CD14-positive monocyte (primary cell): ENCODE results near the gene GPATCH2. TPM values are rescaled to one million over a fixed set of nuclear protein-coding genes. Genes with fewer than 3 reads are reported as not detected.
A peak's percentile ranks its signal among the peaks of the same experiment; 100 is the strongest.

Experiments
- DNase-seq, 3 donors: peaks; one replicate each; pipeline ENCODE4 v3.0.0-alpha.2; 2011 to 2022
- H2AFZ ChIP-seq: 2 replicates; pipeline ENCODE4 v1.6.0; 2012; ENCODE audit warnings: mild to moderate bottlenecking, low read depth, low read length, inconsistent platforms; ENCODE audit not compliant: insufficient read depth, poor library complexity, severe bottlenecking
- H3K27ac ChIP-seq, 2 donors: 1 replicate in 1 of 2; 2 replicates in 1 of 2; pipeline ENCODE4 v1.5.1; 2012 to 2013; ENCODE audit warnings: low read length in 2 of 2, control low read depth in 1 of 2, inconsistent platforms in 1 of 2, low read depth in 1 of 2, mild to moderate bottlenecking in 1 of 2
- H3K27me3 ChIP-seq, 2 donors: one replicate each; pipeline versions ENCODE4 v1.6.0 to v1.6.1; 2011 to 2013; ENCODE audit warnings: low read length in 2 of 2; ENCODE audit not compliant: control insufficient read depth in 2 of 2, insufficient read depth in 2 of 2
- H3K36me3 ChIP-seq, 2 donors: replicated peaks in 1 of 2; 1 replicate in 1 of 2; 2 replicates in 1 of 2; pipeline versions ENCODE4 v1.5.1 to v1.6.1; 2012 to 2013; ENCODE audit warnings: low read length in 2 of 2, control low read depth in 1 of 2, inconsistent platforms in 1 of 2, mild to moderate bottlenecking in 1 of 2; ENCODE audit not compliant: insufficient read depth in 2 of 2, control insufficient read depth in 1 of 2
- H3K4me1 ChIP-seq, 2 donors: 1 replicate in 1 of 2; 2 replicates in 1 of 2; pipeline versions ENCODE4 v1.5.1 to v1.6.1; 2012 to 2013; ENCODE audit warnings: low read length in 2 of 2, control low read depth in 1 of 2, inconsistent platforms in 1 of 2, mild to moderate bottlenecking in 1 of 2, moderate library complexity in 1 of 2; ENCODE audit not compliant: insufficient read depth in 2 of 2, control insufficient read depth in 1 of 2
- H3K4me2 ChIP-seq: replicated peaks from 2 replicates; pipeline ENCODE3; 2012; ENCODE audit warnings: low read length, moderate library complexity, mild to moderate bottlenecking; ENCODE audit not compliant: poor library complexity, severe bottlenecking; ENCODE audit errors: extremely low read depth
- H3K4me3 ChIP-seq, 3 experiments: fragments of 200-600 bp in 1 of 3; sonication (generic) in 1 of 3; replicated peaks in 1 of 3; 1 replicate in 2 of 3; 2 replicates in 1 of 3; pipeline ENCODE4 v1.5.1; 2011 to 2013; ENCODE audit warnings: low read length in 3 of 3, mild to moderate bottlenecking in 3 of 3, control low read depth in 2 of 3, low read depth in 2 of 3, inconsistent platforms in 1 of 3, moderate library complexity in 1 of 3
- H3K79me2 ChIP-seq: 2 replicates; pipeline ENCODE4 v1.6.0; 2012; ENCODE audit warnings: mild to moderate bottlenecking, control low read depth, inconsistent platforms, low read length, moderate library complexity; ENCODE audit not compliant: insufficient read depth
- H3K9ac ChIP-seq: 2 replicates; pipeline ENCODE4 v1.6.0; 2017; ENCODE audit warnings: low read length, mild to moderate bottlenecking; ENCODE audit not compliant: insufficient read depth, poor library complexity, severe bottlenecking
- H3K9me3 ChIP-seq, 2 donors: replicated peaks in 1 of 2; 1 replicate in 1 of 2; 2 replicates in 1 of 2; pipeline versions ENCODE4 v1.5.1 to v1.6.1; 2012 to 2013; ENCODE audit warnings: low read length in 2 of 2, control low read depth in 1 of 2; ENCODE audit not compliant: control insufficient read depth in 1 of 2, insufficient read depth in 1 of 2
- H4K20me1 ChIP-seq: 2 replicates; pipeline ENCODE4 v1.6.0; 2012; ENCODE audit warnings: mild to moderate bottlenecking, low read length, control low read depth, moderate library complexity; ENCODE audit not compliant: insufficient read depth
- H3K27ac Mint-ChIP-seq, 7 donors: one replicate each; pipeline ENCODE4 v1.8.0; 2020; ENCODE audit warnings: mild to moderate bottlenecking in 7 of 7, mixed read lengths in 7 of 7, moderate library complexity in 6 of 7, inconsistent platforms in 2 of 7
- H3K27me3 Mint-ChIP-seq, 3 donors: one replicate each; pipeline ENCODE4 v1.8.0; 2021 to 2022; ENCODE audit warnings: low read depth in 3 of 3, mild to moderate bottlenecking in 3 of 3, mixed read lengths in 3 of 3, moderate library complexity in 3 of 3, inconsistent platforms in 1 of 3
- H3K36me3 Mint-ChIP-seq, 2 donors: one replicate each; pipeline ENCODE4 v1.8.0; 2020; ENCODE audit warnings: mixed read lengths in 2 of 2, inconsistent platforms in 1 of 2, mild to moderate bottlenecking in 1 of 2
- H3K4me1 Mint-ChIP-seq: one replicate; pipeline ENCODE4 v1.8.0; 2020; ENCODE audit warnings: mild to moderate bottlenecking, mixed read lengths
- H3K4me3 Mint-ChIP-seq, 2 donors: one replicate each; pipeline ENCODE4 v1.8.0; 2020; ENCODE audit warnings: mild to moderate bottlenecking in 2 of 2, mixed read lengths in 2 of 2, moderate library complexity in 1 of 2
- H3K9me3 Mint-ChIP-seq, 7 donors: one replicate each; pipeline ENCODE4 v1.8.0; 2020 to 2022; ENCODE audit warnings: mixed read lengths in 7 of 7, mild to moderate bottlenecking in 6 of 7, moderate library complexity in 6 of 7, inconsistent platforms in 2 of 7
- CTCF ChIP-seq: fragments of 200-600 bp; IDR thresholded peaks from one replicate; pipeline ENCODE4 v1.8.0; 2022; ENCODE audit warnings: antibody characterized with exemption, mild to moderate bottlenecking
- WGBS: methylation state at CpG from one replicate; pipeline ENCODE4 v1.1.5; 2013; ENCODE audit warnings: missing lambda C conversion rate; ENCODE audit not compliant: insufficient coverage; 5-methylcytosine and 5-hydroxymethylcytosine counted together
- intact Hi-C, 2 donors: fragments of 100-400 bp; cut with micrococcal nuclease; formaldehyde crosslinking; loops; one replicate each; pipeline versions ENCODE4 v1.15.0 to v1.15.1; 2023
- polyA plus RNA-seq, 3 donors: library from polyadenylated mRNA; depleted of rRNA in 1 of 3; unstranded in 2 of 3; stranded (reverse) in 1 of 3; fragments of 300-500 nt in 2 of 3; fragments of >200 nt in 1 of 3; fragmentation: Illumina TruSeq in 2 of 3; gene quantifications; 1 replicate in 2 of 3; 2 replicates in 1 of 3; pipeline ENCODE4 v1.2.3, GENCODE V29; 2012 to 2021

Gene GPATCH2
- polyA plus RNA-seq, 3 donors, result 1.8 to 3.4 (median 1.9) TPM

- Histone ChIP-seq H3K9me3 (peaks cover 0 to 2% of the 10 kb centered on the region in 2 donors), H3K4me2 (no peak overlapping the region), H3K27me3 (no peaks in the 10 kb centered on the region), H3K4me1 (no peaks in the 10 kb centered on the region), H3K27ac (no peak overlapping the region), H3K4me3 (no peak overlapping the region), H3K36me3 (no peaks in the 10 kb centered on the region), H3K79me2 (no peaks in the 10 kb centered on the region), H4K20me1 (no peaks in the 10 kb centered on the region), H2AFZ (no peak overlapping the region), H3K9ac (no peak overlapping the region)
- no peaks in the 10 kb centered on the region for H3K4me1 Mint-ChIP-seq
- peaks cover 0 to 13% (median 8%) of the 10 kb centered on the region in 7 donors for H3K9me3 Mint-ChIP-seq
- 92% methylated on average over 2 of the region's 3 CpGs for WGBS
- H3K27ac Mint-ChIP-seq, result peak overlapping the region in 1 of 7 donors; percentile 26
- H3K27me3 Mint-ChIP-seq, result no peaks in the 10 kb centered on the region
- no peak for TF ChIP-seq CTCF
- no peak for DNase-seq
- H3K36me3 Mint-ChIP-seq, result peaks cover 0 to 6% of the 10 kb centered on the region in 2 donors
- intact Hi-C loops, result no loop called here
- H3K4me3 Mint-ChIP-seq, result no peak overlapping the region
These were observed 102.6 kb downstream of the GPATCH2 start for GRCh38 chr1:217528271-217528670.

- Histone ChIP-seq H4K20me1 (no peaks in the 10 kb centered on the region), H3K9ac (no peak overlapping the region), H3K36me3 (no peaks in the 10 kb centered on the region), H3K4me1 (no peaks in the 10 kb centered on the region), H3K9me3 (peaks cover 0 to 2% of the 10 kb centered on the region in 2 donors), H3K27me3 (no peaks in the 10 kb centered on the region), H2AFZ (no peak overlapping the region), H3K4me3 (no peak overlapping the region), H3K27ac (no peak overlapping the region), H3K79me2 (no peaks in the 10 kb centered on the region), H3K4me2 (no peak overlapping the region)
- Mint-ChIP-seq H3K9me3 (peaks cover 0 to 13% (median 8%) of the 10 kb centered on the region in 7 donors), H3K4me1 (no peaks in the 10 kb centered on the region), H3K27me3 (no peaks in the 10 kb centered on the region), H3K4me3 (no peak overlapping the region), H3K27ac (no peak overlapping the region), H3K36me3 (peaks cover 0 to 6% of the 10 kb centered on the region in 2 donors)
- WGBS, result 100% methylated on average over 1 of the region's 2 CpGs
- DNase-seq, result no peak
- intact Hi-C loops, result no loop called here
- no peak for TF ChIP-seq CTCF
These were observed 103.7 kb downstream of the GPATCH2 start for GRCh38 chr1:217527151-217527550.
